ENCODE results near the gene BLTP3A. TPM values are rescaled to one million over a fixed set of nuclear protein-coding genes. Genes with fewer than 3 reads are reported as not detected.
A peak's percentile ranks its signal among the peaks of the same experiment; 100 is the strongest.

BLTP3A gene, protein sequence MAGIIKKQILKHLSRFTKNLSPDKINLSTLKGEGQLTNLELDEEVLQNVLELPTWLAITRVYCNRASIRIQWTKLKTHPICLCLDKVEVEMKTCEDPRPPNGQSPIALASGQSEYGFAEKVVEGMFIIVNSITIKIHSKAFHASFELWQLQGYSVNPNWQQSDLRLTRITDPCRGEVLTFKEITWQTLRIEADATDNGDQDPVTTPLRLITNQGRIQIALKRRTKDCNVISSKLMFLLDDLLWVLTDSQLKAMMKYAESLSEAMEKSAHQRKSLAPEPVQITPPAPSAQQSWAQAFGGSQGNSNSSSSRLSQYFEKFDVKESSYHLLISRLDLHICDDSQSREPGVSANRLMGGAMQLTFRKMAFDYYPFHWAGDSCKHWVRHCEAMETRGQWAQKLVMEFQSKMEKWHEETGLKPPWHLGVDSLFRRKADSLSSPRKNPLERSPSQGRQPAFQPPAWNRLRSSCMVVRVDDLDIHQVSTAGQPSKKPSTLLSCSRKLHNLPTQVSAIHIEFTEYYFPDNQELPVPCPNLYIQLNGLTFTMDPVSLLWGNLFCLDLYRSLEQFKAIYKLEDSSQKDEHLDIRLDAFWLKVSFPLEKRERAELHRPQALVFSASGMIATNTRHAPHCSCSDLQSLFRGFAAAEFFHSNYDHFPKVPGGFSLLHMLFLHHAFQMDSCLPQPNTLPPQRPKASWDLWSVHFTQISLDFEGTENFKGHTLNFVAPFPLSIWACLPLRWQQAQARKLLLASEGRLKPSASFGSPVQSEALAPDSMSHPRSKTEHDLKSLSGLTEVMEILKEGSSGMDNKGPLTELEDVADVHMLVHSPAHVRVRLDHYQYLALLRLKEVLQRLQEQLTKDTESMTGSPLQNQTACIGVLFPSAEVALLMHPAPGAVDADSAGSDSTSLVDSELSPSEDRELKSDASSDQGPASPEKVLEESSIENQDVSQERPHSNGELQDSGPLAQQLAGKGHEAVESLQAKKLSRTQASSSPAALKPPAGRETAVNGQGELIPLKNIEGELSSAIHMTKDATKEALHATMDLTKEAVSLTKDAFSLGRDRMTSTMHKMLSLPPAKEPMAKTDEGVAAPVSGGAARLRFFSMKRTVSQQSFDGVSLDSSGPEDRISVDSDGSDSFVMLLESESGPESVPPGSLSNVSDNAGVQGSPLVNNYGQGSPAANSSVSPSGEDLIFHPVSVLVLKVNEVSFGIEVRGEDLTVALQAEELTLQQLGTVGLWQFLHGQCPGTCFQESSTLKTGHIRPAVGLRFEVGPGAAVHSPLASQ (N-terminal part only)
- 8.2 TPM for polyA plus RNA-seq (2013, experiment 1 of 2)
- 8.4 TPM for polyA plus RNA-seq (2013, experiment 2 of 2)

DNA sequence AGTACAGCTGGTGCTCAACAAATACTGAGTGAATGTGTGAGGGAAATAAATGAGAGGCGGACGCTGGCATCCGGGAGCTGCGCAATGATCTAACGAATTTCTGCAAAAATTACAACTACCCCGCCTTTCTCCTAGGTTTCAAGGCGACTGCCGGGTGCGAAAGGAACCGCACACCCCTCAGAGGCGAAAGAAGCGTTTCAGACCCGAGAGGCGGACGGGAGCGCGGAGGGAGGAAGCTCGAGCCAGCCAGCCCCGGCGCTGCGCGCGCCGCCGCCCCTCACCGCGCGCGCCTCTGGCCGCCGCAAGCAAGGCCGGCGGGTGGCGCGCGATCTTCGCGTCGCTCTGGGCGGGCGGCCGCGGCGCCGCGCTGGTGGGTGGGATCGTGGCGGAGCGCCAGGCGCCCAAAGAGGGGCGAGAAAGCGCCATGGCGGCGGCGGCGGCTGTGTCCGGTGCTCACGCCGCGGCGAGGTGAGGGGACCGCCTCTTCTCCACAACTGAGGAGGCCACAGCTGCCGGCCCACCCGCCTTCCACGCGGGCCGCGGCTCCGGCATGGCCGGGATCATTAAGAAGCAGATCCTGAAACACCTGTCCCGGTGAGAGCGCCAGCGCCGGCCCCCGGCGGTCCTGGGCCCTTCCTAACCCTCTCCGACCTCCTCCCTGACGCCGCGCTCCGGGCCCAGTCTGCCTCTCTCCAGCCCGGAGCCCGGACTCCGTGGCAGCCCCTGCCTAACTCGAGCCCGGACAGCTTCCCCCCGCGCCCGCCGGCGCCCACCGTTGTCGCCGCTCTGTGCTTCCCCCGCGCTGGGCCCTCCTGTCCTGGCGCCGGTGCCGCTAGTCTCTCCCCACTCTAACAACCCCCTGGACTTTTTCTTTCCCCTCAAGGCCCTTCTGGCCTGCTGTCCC lies at the start of gene BLTP3A:
Gene BLTP3A, plus strand, starts transcription at position 383 of the 904 bp plus-strand sequence. Its CDS starts 168 bp downstream, at position 551.
- peak within 1 kb of the TSS; percentile 20 for H3K4ac ChIP-seq (ENCODE audit: low read length)
- WGBS, 2 donors (ENCODE audit: extremely low coverage in 2 of 2, insufficient read length in 2 of 2, insufficient replicate concordance in 1 of 2), result no CpG with 5 or more reads among the region's 99 CpGs
- H2BK5ac ChIP-seq (ENCODE audit: low read length), result peak within 1 kb of the TSS; percentile 97
- peak within 1 kb of the TSS; percentile 99 for H2AFZ ChIP-seq (ENCODE audit: low read length)
- peak within 1 kb of the TSS; percentile 79 to 99 for H3K4me3 ChIP-seq (ENCODE audit: low read length in 2 of 2)
- peak within 1 kb of the TSS; percentile 43 for H4K8ac ChIP-seq (ENCODE audit: low read depth, low read length)
- peak within 1 kb of the TSS; percentile 69 for H2BK120ac ChIP-seq (ENCODE audit: low read depth, low read length)
- peak within 1 kb of the TSS; percentile 90 for H3K9ac ChIP-seq (ENCODE audit: low read depth, low read length, poor library complexity)
- peak within 1 kb of the TSS; percentile 48 for H3K14ac ChIP-seq (ENCODE audit: low read length)
- peak; percentile 80 for DNase-seq (ENCODE audit: low spot score)
- peak within 1 kb of the TSS; percentile 34 for H2AK5ac ChIP-seq (ENCODE audit: low read depth, low read length)
- H4K91ac ChIP-seq (ENCODE audit: low read depth, low read length, poor library complexity), result no peak within 1 kb of the TSS
- no peaks in the 10 kb centered on the region for H3K27me3 ChIP-seq (ENCODE audit: control insufficient read depth in 3 of 3, insufficient read depth in 3 of 3, low read depth in 1 of 3, low read length in 3 of 3)
- H3K9me3 ChIP-seq (replicated peaks in 1 of 2; ENCODE audit: control insufficient read depth in 2 of 2, insufficient read depth in 1 of 2, low read depth in 1 of 2, low read length in 2 of 2), result no peaks in the 10 kb centered on the region
- peaks cover 4% of the 10 kb centered on the region for H3K79me1 ChIP-seq (ENCODE audit: low read depth, low read length)
- peak within 1 kb of the TSS; percentile 90 for H3K4me2 ChIP-seq (ENCODE audit: insufficient read depth, low read length, poor library complexity, severe bottlenecking)
- peak within 1 kb of the TSS; percentile 62 for H3K23ac ChIP-seq (ENCODE audit: low read depth, low read length, poor library complexity)
- peaks cover 0 to 8% of the 10 kb centered on the region in 2 donors for H3K36me3 ChIP-seq (replicated peaks in 1 of 2; ENCODE audit: control insufficient read depth in 2 of 2, insufficient read depth in 2 of 2, low read length in 2 of 2)
- no peak within 1 kb of the TSS for H2BK12ac ChIP-seq (ENCODE audit: low read length)
- peak within 1 kb of the TSS; percentile 97 for H3K18ac ChIP-seq (ENCODE audit: low read length)
- H3K4me1 ChIP-seq (ENCODE audit: control insufficient read depth in 2 of 2, insufficient read depth in 1 of 2, low read depth in 1 of 2, low read length in 2 of 2), result peaks cover 1 to 3% of the 10 kb centered on the region in 2 donors
- peak within 1 kb of the TSS; percentile 16 for H2BK15ac ChIP-seq (ENCODE audit: low read length)
- peak within 1 kb of the TSS; percentile 75 for H3K27ac ChIP-seq (replicated peaks; ENCODE audit: low read length)

DNA sequence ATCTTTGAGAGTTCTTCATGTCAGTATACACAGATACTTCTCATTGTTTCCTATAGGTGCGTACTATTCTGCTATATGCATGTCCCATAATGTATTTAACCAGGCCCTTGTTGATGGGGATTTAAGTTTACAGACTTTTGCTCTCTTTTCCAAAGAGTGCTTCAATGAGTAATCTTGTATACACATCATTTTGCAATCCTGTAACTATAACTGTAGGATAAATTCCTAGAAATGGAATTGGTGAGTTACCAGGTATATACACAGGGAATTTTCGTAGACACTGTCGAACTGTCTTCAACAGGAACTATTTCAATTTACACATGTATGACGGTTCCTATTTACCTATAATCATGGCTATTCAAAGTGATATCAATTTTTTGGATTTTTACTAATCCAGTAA lies 49.8 kb upstream of the BLTP3A start:
- no peak overlapping the region for H4K8ac ChIP-seq (ENCODE audit: low read depth, low read length)
- H3K9me3 ChIP-seq (replicated peaks in 1 of 2; ENCODE audit: control insufficient read depth in 2 of 2, insufficient read depth in 1 of 2, low read depth in 1 of 2, low read length in 2 of 2), result no peaks in the 10 kb centered on the region
- H3K27me3 ChIP-seq (ENCODE audit: control insufficient read depth in 3 of 3, insufficient read depth in 3 of 3, low read depth in 1 of 3, low read length in 3 of 3), result no peaks in the 10 kb centered on the region
- no peak overlapping the region for H2BK15ac ChIP-seq (ENCODE audit: low read length)
- no CpG with 5 or more reads among the region's 4 CpGs for WGBS, 2 donors (ENCODE audit: extremely low coverage in 2 of 2, insufficient read length in 2 of 2, insufficient replicate concordance in 1 of 2)
- no peak overlapping the region for H2BK12ac ChIP-seq (ENCODE audit: low read length)
- no peak for DNase-seq (ENCODE audit: low spot score)
- no peak overlapping the region for H3K23ac ChIP-seq (ENCODE audit: low read depth, low read length, poor library complexity)
- no peak overlapping the region for H3K27ac ChIP-seq (replicated peaks; ENCODE audit: low read length)
- H3K18ac ChIP-seq (ENCODE audit: low read length), result no peak overlapping the region
- no peak overlapping the region for H3K4me3 ChIP-seq (ENCODE audit: low read length in 2 of 2)
- H3K4me2 ChIP-seq (ENCODE audit: insufficient read depth, low read length, poor library complexity, severe bottlenecking), result no peak overlapping the region
- H3K14ac ChIP-seq (ENCODE audit: low read length), result no peak overlapping the region
- H2BK5ac ChIP-seq (ENCODE audit: low read length), result no peak overlapping the region
- H4K91ac ChIP-seq (ENCODE audit: low read depth, low read length, poor library complexity), result no peak overlapping the region
- no peaks in the 10 kb centered on the region for H3K36me3 ChIP-seq (replicated peaks in 1 of 2; ENCODE audit: control insufficient read depth in 2 of 2, insufficient read depth in 2 of 2, low read length in 2 of 2)
- no peak overlapping the region for H2AFZ ChIP-seq (ENCODE audit: low read length)
- no peak overlapping the region for H3K9ac ChIP-seq (ENCODE audit: low read depth, low read length, poor library complexity)
- no peak overlapping the region for H3K4ac ChIP-seq (ENCODE audit: low read length)
- H3K4me1 ChIP-seq (ENCODE audit: control insufficient read depth in 2 of 2, insufficient read depth in 1 of 2, low read depth in 1 of 2, low read length in 2 of 2), result peaks cover 0 to 7% of the 10 kb centered on the region in 2 donors
- no peak overlapping the region for H2BK120ac ChIP-seq (ENCODE audit: low read depth, low read length)
- H3K79me1 ChIP-seq (ENCODE audit: low read depth, low read length), result no peaks in the 10 kb centered on the region
- no peak overlapping the region for H2AK5ac ChIP-seq (ENCODE audit: low read depth, low read length)

- Histone ChIP-seq H3K27me3 (ENCODE audit: control insufficient read depth in 3 of 3, insufficient read depth in 3 of 3, low read depth in 1 of 3, low read length in 3 of 3) (no peaks in the 10 kb centered on the region), H3K14ac (ENCODE audit: low read length) (no peak overlapping the region), H2BK5ac (ENCODE audit: low read length) (no peak overlapping the region), H3K79me1 (ENCODE audit: low read depth, low read length) (no peaks in the 10 kb centered on the region), H2BK15ac (ENCODE audit: low read length) (no peak overlapping the region), H4K91ac (ENCODE audit: low read depth, low read length, poor library complexity) (no peak overlapping the region), H4K8ac (ENCODE audit: low read depth, low read length) (no peak overlapping the region), H2AK5ac (ENCODE audit: low read depth, low read length) (no peak overlapping the region), H3K23ac (ENCODE audit: low read depth, low read length, poor library complexity) (no peak overlapping the region), H3K36me3 (replicated peaks in 1 of 2; ENCODE audit: control insufficient read depth in 2 of 2, insufficient read depth in 2 of 2, low read length in 2 of 2) (no peaks in the 10 kb centered on the region), H2BK12ac (ENCODE audit: low read length) (no peak overlapping the region), H2BK120ac (ENCODE audit: low read depth, low read length) (no peak overlapping the region), H3K18ac (ENCODE audit: low read length) (no peak overlapping the region), H3K4me3 (ENCODE audit: low read length in 2 of 2) (no peak overlapping the region), H3K4me2 (ENCODE audit: insufficient read depth, low read length, poor library complexity, severe bottlenecking) (no peak overlapping the region), H3K4ac (ENCODE audit: low read length) (no peak overlapping the region), H3K4me1 (ENCODE audit: control insufficient read depth in 2 of 2, insufficient read depth in 1 of 2, low read depth in 1 of 2, low read length in 2 of 2) (peaks cover 0 to 7% of the 10 kb centered on the region in 2 donors), H2AFZ (ENCODE audit: low read length) (no peak overlapping the region), H3K27ac (replicated peaks; ENCODE audit: low read length) (no peak overlapping the region), H3K9ac (ENCODE audit: low read depth, low read length, poor library complexity) (no peak overlapping the region), H3K9me3 (replicated peaks in 1 of 2; ENCODE audit: control insufficient read depth in 2 of 2, insufficient read depth in 1 of 2, low read depth in 1 of 2, low read length in 2 of 2) (no peaks in the 10 kb centered on the region)
- DNase-seq (ENCODE audit: low spot score), result no peak
- no CpG with 5 or more reads among the region's 7 CpGs for WGBS, 2 donors (ENCODE audit: extremely low coverage in 2 of 2, insufficient read length in 2 of 2, insufficient replicate concordance in 1 of 2)
Measured at GRCh38 chr6:34743625-34744293, 48.1 kb upstream of the BLTP3A start.
